A673 (cell line): ENCODE measurements around the gene SUCLG2.

ENCODE experiments used
- CTCF ChIP-seq: fragments of 300-800, 200-600 bp; sonication (generic); conservative IDR thresholded peaks from 2 replicates; pipeline ENCODE4 v1.5.1; 2017; ENCODE audit warnings: low read depth, mild to moderate bottlenecking, antibody characterized with exemption, low read length, moderate library complexity, mixed read lengths
- EZH2 ChIP-seq: fragments of 200-600 bp; sonication (generic); IDR thresholded peaks from 2 replicates; pipeline ENCODE4 v1.6.1; 2017; ENCODE audit warnings: borderline replicate concordance, low read depth, mild to moderate bottlenecking, mixed read lengths, antibody characterized with exemption, low read length; ENCODE audit not compliant: poor library complexity, severe bottlenecking

- no peak for TF ChIP-seq CTCF
- TF ChIP-seq EZH2, result no peak
Measured at GRCh38 chr3:67474311-67474710, 180.1 kb downstream of the SUCLG2 start.
